ENCODE data around the gene RCAN1.
"Not testable (repeated sequence)": the region's sequence is repeated elsewhere in the genome, so short reads cannot be mapped to it uniquely, and the experiment has no call there.

Gene RCAN1

GRCh38 chr21:34557261-34557660, 57.7 kb downstream of the RCAN1 start:
- TF ChIP-seq ZNF274 (IDR thresholded peaks at IDR 0.05; ENCODE audit: low read depth, low read length): no peak
- H3K4me3 ChIP-seq (ENCODE audit: low read length): no peak overlapping the region

- H3K4me3 ChIP-seq (ENCODE audit: low read length): not testable (repeated sequence)
These were observed 60.2 kb downstream of the RCAN1 start for GRCh38 chr21:34554670-34555069.

- no peak overlapping the region for H3K4me3 ChIP-seq (ENCODE audit: low read length)
- TF ChIP-seq ZNF274 (IDR thresholded peaks at IDR 0.05; ENCODE audit: low read depth, low read length): no peak
These were observed 60.7 kb downstream of the RCAN1 start for GRCh38 chr21:34554227-34554626.

GRCh38 chr21:34553151-34553952, 61.6 kb downstream of the RCAN1 start:
- no peak for TF ChIP-seq ZNF274 (IDR thresholded peaks at IDR 0.05; ENCODE audit: low read depth, low read length)
- H3K4me3 ChIP-seq (ENCODE audit: low read length): no peak overlapping the region

GRCh38 chr21:34552360-34553098, 62.4 kb downstream of the RCAN1 start:
- no peak for TF ChIP-seq ZNF274 (IDR thresholded peaks at IDR 0.05; ENCODE audit: low read depth, low read length)
- no peak overlapping the region for H3K4me3 ChIP-seq (ENCODE audit: low read length)

GRCh38 chr21:34550182-34550799, 64.6 kb downstream of the RCAN1 start:
- H3K4me3 ChIP-seq (ENCODE audit: low read length): no peak overlapping the region
- TF ChIP-seq ZNF274 (IDR thresholded peaks at IDR 0.05; ENCODE audit: low read depth, low read length): no peak

- no peak for TF ChIP-seq ZNF274 (IDR thresholded peaks at IDR 0.05; ENCODE audit: low read depth, low read length)
- H3K4me3 ChIP-seq (ENCODE audit: low read length): no peak overlapping the region
These were observed 66.0 kb downstream of the RCAN1 start for GRCh38 chr21:34548781-34549376.

GRCh38 chr21:34546542-34546941, 68.4 kb downstream of the RCAN1 start:
- TF ChIP-seq ZNF274 (IDR thresholded peaks at IDR 0.05; ENCODE audit: low read depth, low read length): no peak

GRCh38 chr21:34545079-34545884, 69.6 kb downstream of the RCAN1 start:
- H3K4me3 ChIP-seq (ENCODE audit: low read length): peak overlapping the region; percentile 17; the same call in 1 of the 2 replicates
- no peak for TF ChIP-seq ZNF274 (IDR thresholded peaks at IDR 0.05; ENCODE audit: low read depth, low read length)

More at GRCh38 chr21:34546542-34546941, 68.4 kb downstream of the RCAN1 start:
- H3K4me3 ChIP-seq (ENCODE audit: low read length): no peak overlapping the region

- H3K4me3 ChIP-seq (ENCODE audit: low read length): no peak overlapping the region
- no peak for TF ChIP-seq ZNF274 (IDR thresholded peaks at IDR 0.05; ENCODE audit: low read depth, low read length)
These were observed 70.8 kb downstream of the RCAN1 start for GRCh38 chr21:34544032-34544496.

- no peak for TF ChIP-seq ZNF274 (IDR thresholded peaks at IDR 0.05; ENCODE audit: low read depth, low read length)
- H3K4me3 ChIP-seq (ENCODE audit: low read length): no peak overlapping the region
These were observed 71.9 kb downstream of the RCAN1 start for GRCh38 chr21:34543017-34543416.

- no peak overlapping the region for H3K4me3 ChIP-seq (ENCODE audit: low read length)
- no peak for TF ChIP-seq ZNF274 (IDR thresholded peaks at IDR 0.05; ENCODE audit: low read depth, low read length)
These were observed 74.7 kb downstream of the RCAN1 start for GRCh38 chr21:34540206-34540605.

- no peak overlapping the region for H3K4me3 ChIP-seq (ENCODE audit: low read length)
- TF ChIP-seq ZNF274 (IDR thresholded peaks at IDR 0.05; ENCODE audit: low read depth, low read length): no peak
These were observed 77.1 kb downstream of the RCAN1 start for GRCh38 chr21:34537838-34538237.

Data from GM08714 (cell line).